ENCODE data around the gene ADCY2. TPM values are rescaled to one million over a fixed set of nuclear protein-coding genes. Genes with fewer than 3 reads are reported as not detected.

Gene ADCY2
- total RNA-seq, 1 experiment from 2014 or later: 0.34 TPM

GRCh38 chr5:7494481-7495130, 98.7 kb downstream of the ADCY2 start:
- Histone ChIP-seq H3K36me3 (ENCODE audit: insufficient read depth, low read length, poor library complexity, severe bottlenecking) (no peaks in the 10 kb centered on the region), H3K27ac (ENCODE audit: low read depth, low read length, poor library complexity, severe bottlenecking) (no peak overlapping the region), H3K9me3 (ENCODE audit: low read depth, low read length, poor library complexity, severe bottlenecking) (no peaks in the 10 kb centered on the region), H3K27me3 (replicated peaks; ENCODE audit: insufficient read depth, low read depth, low read length, poor library complexity) (no peaks in the 10 kb centered on the region), H3K4me1 (ENCODE audit: insufficient read depth, low read length, poor library complexity, severe bottlenecking) (no peaks in the 10 kb centered on the region), H3K4me3 (ENCODE audit: low read depth, low read length, poor library complexity, severe bottlenecking) (no peak overlapping the region)
- intact Hi-C loops (cut with micrococcal nuclease; ENCODE audit: unreplicated experiment): no loop called here
- CTCF ChIA-PET: no interaction called here
- no peak for TF ChIP-seq CTCF (conservative IDR thresholded peaks at IDR 0.05; ENCODE audit: low read depth, low read length)
- TF ChIP-seq EZH2 (IDR thresholded peaks at IDR 0.05; ENCODE audit: borderline replicate concordance, low read depth, low read length, poor library complexity, severe bottlenecking): no peak
- POLR2A ChIA-PET (ENCODE audit: low non-redundant PET): no interaction called here
- BruUV-seq (replicated peaks): no TSS peak
- no peak for DNase-seq (ENCODE audit: low spot score)

GRCh38 chr5:7495131-7495517, 99.2 kb downstream of the ADCY2 start:
- CTCF ChIA-PET: no interaction called here
- POLR2A ChIA-PET (ENCODE audit: low non-redundant PET): no interaction called here
- no TSS peak for BruUV-seq (replicated peaks)
- TF ChIP-seq CTCF (conservative IDR thresholded peaks at IDR 0.05; ENCODE audit: low read depth, low read length) (no peak), EZH2 (IDR thresholded peaks at IDR 0.05; ENCODE audit: borderline replicate concordance, low read depth, low read length, poor library complexity, severe bottlenecking) (no peak)
- Histone ChIP-seq H3K4me3 (ENCODE audit: low read depth, low read length, poor library complexity, severe bottlenecking) (no peak overlapping the region), H3K4me1 (ENCODE audit: insufficient read depth, low read length, poor library complexity, severe bottlenecking) (no peaks in the 10 kb centered on the region), H3K9me3 (ENCODE audit: low read depth, low read length, poor library complexity, severe bottlenecking) (no peaks in the 10 kb centered on the region), H3K27me3 (replicated peaks; ENCODE audit: insufficient read depth, low read depth, low read length, poor library complexity) (no peaks in the 10 kb centered on the region), H3K27ac (ENCODE audit: low read depth, low read length, poor library complexity, severe bottlenecking) (no peak overlapping the region), H3K36me3 (ENCODE audit: insufficient read depth, low read length, poor library complexity, severe bottlenecking) (no peaks in the 10 kb centered on the region)
- intact Hi-C loops (cut with micrococcal nuclease; ENCODE audit: unreplicated experiment): no loop called here
- DNase-seq (ENCODE audit: low spot score): no peak

GRCh38 chr5:7500256-7500655, 104.3 kb downstream of the ADCY2 start:
- H3K36me3 ChIP-seq (ENCODE audit: insufficient read depth, low read length, poor library complexity, severe bottlenecking): no peaks in the 10 kb centered on the region
- POLR2A ChIA-PET (ENCODE audit: low non-redundant PET): no interaction called here
- no peaks in the 10 kb centered on the region for H3K27me3 ChIP-seq (replicated peaks; ENCODE audit: insufficient read depth, low read depth, low read length, poor library complexity)
- TF ChIP-seq EZH2 (IDR thresholded peaks at IDR 0.05; ENCODE audit: borderline replicate concordance, low read depth, low read length, poor library complexity, severe bottlenecking) (no peak), CTCF (conservative IDR thresholded peaks at IDR 0.05; ENCODE audit: low read depth, low read length) (no peak)
- H3K27ac ChIP-seq (ENCODE audit: low read depth, low read length, poor library complexity, severe bottlenecking): no peak overlapping the region
- H3K4me3 ChIP-seq (ENCODE audit: low read depth, low read length, poor library complexity, severe bottlenecking): no peak overlapping the region
- intact Hi-C loops (cut with micrococcal nuclease; ENCODE audit: unreplicated experiment): no loop called here
- no peaks in the 10 kb centered on the region for H3K9me3 ChIP-seq (ENCODE audit: low read depth, low read length, poor library complexity, severe bottlenecking)
- no TSS peak for BruUV-seq (replicated peaks)
- no peaks in the 10 kb centered on the region for H3K4me1 ChIP-seq (ENCODE audit: insufficient read depth, low read length, poor library complexity, severe bottlenecking)
- CTCF ChIA-PET: no interaction called here
- no peak for DNase-seq (ENCODE audit: low spot score)
